OCI-M2 (cell line): ENCODE results near the gene SNX32.
"Not testable (repeated sequence)": the region's sequence is repeated elsewhere in the genome, so short reads cannot be mapped to it uniquely, and the experiment has no call there.

ENCODE experiments used
- DNase-seq: peaks from one replicate; lab custom pipeline; 2025; ENCODE audit not compliant: unreplicated experiment; lab: John Stamatoyannopoulos, UW

The SNX32 gene

DNA sequence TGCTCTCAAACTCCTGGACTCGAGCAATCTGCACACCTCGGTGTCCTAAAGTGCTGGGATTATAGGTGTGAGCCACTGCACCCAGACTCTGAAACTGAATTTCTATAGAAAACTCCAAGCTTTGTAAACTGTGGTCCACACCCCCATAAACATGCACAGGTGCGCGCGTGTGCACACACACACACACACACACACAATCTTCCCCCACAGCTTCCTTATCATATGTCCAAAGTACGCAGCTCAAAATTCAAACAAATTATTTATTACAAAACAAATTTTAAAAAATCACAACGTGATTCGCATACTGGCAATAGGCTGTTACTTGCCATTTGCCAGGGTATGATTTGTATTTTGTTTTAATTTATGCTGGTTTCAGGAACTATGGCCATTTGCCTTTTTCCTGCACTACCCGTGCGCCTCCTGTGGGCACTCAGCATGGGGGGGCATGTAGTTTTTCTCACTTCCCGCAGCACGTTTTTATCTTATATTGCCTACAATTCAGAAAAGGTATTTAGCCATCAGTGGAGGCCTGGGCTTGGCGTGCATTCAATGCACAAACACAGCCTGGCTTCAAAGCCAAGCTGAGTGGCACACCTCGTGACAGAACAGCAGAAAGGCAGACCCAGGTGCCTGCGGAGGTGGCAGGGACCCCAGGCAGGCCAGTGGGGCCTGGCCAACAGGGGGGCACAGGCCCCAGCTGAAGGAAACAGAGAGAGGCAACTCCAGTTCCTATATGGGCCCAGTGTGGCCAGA lies 10.8 kb upstream of the SNX32 start:
- DNase-seq, result no peak

DNA sequence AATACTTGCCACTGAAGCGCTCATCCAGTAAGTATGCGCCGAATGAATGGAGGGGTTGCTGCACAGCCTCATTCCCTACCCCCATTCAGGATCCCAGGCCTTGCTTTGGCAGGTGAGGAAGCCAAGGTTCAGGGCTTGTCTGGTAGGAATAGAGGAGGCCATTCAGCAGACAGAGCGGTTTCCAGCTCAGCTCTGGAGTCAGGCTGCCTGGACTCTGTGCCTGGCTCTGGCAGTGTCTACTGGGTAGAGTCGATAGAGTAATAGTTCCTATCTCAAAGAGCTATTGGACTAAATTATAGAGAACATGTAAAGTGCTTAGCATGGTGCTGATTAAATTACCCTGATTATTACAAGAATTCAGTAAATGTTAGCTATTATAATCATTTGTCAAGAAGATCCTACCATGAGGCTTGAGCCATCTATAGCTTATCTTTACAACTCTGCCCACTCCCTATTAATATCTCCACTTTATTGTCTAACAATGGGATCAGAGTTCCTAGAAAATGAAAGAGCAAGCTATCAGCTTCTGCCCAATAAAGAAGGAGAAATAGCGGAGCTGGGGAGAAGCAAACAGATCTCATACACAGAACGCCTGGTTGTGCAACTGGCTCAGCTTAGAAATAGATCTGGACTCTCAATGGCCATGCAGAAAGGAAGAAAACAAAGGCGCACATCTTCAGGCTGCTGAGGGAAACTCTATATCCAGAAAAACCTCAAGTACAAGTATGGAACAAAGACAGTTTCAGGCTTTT lies 6.6 kb upstream of the SNX32 start:
- no peak for DNase-seq

DNA sequence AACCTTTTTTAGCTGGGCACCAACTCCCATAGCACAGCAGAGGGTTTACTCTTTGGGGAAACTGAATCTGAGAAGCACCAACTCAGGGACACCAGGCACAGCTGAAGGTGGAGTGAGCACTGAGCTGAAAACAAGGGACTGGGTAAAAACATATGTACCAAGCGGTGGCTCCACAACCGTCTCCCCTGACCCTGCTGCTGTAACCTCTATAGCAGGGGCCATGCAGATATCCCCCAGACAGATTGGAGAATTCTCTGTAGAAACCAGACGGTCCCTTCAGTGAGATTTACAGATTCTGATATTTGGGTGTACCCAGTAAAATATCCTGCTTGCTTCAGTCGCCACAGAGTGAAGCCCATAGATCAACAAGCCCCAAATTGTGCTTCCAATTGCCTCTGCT lies 4.3 kb upstream of the SNX32 start:
- no peak for DNase-seq

DNA sequence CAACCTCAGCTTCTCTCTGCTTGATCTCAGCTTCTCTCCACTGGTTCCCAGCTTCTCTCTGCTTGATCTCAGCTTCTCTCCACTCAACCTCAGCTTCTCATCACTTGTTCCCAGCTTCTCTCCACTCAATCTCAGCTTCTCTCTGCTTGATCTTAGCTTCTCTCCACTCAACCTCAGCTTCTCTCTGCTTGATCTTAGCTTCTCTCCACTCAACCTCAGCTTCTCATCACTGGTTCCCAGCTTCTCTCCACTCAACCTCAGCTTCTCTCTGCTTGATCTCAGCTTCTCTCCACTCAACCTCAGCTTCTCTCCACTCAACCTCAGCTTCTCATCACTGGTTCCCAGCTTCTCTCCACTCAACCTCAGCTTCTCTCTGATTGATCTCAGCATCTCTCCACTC lies 1.5 kb upstream of the SNX32 start:
- not testable (repeated sequence) for DNase-seq

DNA sequence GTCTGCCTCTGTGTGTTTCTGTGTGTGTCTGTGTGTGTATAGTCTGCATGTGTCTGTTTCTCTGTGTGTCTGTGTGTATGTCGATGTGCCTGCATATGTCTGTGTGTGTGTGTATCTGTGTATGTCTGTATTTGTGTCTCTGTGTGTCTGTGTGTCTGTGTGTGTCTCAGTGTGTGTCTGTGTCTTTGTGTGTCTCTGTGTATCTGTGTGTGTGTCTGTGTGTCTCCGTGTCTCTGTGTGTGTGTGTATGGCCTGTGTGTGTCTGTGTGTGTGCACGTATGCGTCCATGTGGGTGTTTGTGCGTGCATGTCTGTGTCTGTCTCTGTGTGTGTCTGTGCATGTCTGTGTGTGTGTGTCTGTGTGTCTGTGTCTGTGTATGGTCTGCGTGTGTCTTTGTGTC lies 439 bp downstream of the SNX32 start:
- DNase-seq, result no peak

DNA sequence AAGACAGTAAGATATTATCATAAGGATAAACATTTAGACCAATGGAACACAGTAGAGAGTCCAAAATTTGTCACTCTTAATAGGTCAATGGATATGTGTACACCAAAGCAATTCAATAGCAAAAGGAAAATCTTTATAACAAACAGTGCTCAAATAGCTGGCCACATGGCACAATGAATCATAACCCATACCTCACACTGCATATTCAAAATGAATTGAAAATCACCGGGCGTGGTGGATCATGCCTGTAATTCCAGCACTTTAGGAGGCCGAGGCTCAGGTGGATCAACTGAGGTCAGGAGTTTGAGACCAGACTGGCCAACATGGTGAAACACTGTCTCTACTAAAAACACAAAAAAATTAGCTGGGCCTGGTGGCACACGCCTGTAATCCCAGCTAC lies 8.4 kb downstream of the SNX32 start:
- no peak for DNase-seq

DNA sequence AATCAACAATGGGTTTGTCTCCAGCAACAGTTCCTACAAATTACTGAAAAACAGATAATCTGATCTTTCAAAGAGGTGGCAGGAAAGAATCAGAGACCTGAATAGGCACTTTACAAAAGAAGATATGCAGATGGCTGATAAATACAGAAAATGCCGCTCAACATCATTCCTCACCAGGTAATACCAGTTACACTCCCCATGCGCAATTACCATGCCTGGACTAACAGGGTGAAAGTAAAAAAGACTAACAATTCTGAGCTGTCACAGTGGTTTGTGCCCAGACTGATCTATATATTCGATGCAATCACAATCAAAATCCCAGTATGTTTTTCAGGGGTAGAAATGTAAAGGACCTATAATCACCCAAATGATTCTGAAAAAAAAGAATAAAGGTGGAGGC lies 10.0 kb downstream of the SNX32 start:
- DNase-seq, result no peak

DNA sequence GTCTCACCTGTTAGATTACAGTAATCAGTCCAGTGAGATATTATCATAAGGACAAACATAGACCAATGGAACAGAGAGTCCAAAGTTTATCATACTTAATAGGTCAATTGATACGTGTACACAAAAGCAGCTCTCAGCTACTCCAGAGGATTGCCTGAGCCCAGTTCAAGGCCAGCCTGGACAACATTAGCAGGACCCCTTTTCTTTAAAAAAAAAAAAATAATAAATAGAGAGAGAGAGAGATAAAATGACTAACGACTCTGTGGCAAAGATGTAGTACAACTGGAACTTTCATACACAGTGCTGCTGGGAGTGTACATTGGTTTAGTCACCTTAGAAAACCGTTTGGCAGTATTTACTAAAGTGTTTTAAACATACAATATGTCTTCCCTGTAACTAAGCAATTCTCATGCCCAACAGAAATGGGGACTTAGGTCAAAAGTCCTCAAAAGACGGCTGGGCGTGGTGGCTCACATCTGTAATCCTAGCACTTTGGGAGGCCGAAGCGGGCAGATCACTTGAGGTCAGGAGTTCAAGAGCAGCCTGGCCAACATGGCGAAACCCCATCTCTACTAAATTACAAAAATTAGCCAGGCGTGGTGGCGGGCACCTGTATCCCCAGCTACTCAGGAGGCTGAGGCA lies 10.6 kb downstream of the SNX32 start:
- no peak for DNase-seq

DNA sequence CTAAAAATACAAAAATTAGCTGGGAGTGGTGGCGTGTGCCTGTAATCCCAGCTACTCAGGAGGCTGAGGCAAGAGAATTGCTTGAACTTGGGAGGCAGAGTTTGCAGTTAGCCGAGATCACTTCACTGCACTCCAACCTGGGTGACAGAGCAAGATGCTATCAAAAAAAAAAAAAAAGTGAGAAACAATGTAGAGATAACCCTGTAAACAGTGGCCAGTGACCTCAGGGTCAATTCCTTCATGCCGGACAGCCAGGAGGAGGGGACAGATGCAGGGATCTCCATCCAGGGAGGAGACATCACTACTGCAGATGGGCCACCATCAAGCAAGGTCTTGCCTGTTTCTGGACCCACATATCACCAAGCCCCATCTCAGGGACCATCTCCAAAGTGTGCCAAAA lies 14.0 kb downstream of the SNX32 start:
- DNase-seq, result no peak

DNA sequence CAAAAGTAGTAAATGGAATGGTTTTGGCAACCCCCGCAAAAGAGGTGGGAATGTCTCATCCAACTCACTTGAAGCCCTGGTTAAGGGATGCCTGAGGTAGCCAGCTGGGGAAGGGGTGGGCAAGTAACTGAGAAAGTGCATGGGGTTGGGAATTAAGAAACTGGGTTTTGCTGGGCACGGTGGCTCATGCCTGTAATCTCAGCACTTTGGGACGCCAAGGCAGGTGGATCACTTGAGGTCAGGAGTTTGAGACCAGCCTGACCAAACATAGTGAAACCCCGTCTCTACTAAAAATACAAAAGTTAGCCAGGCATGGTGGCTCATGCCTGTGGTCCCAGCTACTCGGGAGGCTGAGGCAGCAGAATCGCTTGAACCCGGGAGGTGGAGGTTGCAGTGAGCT lies 14.9 kb downstream of the SNX32 start:
- DNase-seq, result not testable (repeated sequence)

DNA sequence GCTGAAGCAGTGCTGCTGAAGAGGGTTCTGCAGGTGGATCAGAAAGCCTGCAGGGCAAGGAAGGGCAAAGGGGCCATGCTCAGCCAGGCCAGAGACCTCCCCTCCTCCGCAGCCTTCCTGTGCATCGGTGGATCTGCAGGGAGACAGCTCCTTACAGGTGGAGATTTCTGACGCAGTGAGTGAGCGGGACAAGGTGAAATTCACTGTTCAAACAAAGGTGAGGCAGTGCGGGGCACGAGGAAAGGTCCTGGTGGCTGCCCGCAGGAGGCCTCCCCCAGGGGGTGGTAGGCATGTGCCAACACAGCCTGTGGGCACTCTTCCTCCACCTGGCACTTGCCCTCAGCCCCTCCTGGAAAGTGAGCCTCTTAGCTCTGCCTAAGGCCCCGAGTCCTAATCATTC lies 15.6 kb downstream of the SNX32 start:
- DNase-seq, result no peak

DNA sequence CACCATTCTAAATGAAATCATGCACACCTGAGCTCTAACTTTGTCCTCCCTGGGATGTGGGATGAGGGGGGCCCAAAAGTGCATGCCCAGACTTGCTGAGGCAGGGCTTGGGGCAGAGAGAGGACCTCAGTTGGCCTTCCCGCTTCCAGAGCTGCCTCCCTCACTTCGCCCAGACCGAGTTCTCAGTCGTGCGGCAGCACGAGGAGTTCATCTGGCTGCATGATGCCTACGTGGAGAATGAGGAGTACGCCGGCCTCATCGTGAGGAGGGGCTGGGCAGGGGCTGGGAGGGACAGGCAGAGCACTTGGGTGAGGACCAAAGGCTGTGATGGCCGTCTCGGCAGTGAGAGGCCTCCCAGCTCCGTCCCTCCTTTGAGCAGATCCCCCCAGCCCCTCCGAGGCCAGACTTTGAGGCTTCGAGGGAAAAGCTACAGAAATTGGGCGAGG lies 16.0 kb downstream of the SNX32 start:
- no peak for DNase-seq

DNA sequence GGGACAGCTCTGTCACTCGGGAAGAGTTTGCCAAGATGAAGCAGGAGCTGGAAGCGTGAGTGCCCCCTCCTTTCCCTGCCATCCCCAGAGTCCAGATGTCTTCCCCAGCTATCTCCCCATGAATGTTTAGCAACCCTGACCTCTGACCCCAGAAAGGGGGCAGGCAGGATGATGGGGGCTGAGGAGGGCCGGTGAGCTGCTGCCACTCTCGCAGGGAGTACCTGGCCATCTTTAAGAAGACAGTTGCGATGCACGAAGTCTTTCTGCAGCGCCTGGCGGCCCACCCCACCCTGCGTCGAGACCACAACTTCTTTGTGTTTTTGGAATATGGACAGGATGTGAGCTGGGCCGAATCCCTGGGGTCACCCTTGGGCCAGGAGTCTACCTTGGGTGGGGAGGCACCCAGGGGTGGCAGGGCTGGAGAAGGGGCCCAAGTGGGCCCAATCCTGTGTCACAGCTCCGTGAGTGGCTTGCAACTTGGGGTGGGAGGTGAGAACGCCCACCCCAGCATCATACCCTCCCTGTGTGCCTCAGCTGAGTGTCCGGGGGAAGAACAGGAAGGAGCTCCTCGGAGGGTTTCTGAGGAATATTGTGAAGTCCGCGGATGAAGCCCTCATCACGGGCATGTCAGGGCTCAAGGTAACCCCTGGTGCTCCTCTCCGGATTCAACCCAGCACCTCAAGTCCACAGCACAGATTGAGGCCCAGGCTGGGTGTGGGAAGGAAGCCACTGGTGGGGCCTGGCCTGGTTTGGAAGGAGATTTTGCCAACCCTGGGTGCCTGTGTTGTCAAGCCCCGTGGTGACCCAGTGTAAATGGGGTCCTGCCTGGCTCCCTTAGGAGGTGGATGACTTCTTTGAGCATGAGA lies 16.7 kb downstream of the SNX32 start:
- no peak for DNase-seq

DNA sequence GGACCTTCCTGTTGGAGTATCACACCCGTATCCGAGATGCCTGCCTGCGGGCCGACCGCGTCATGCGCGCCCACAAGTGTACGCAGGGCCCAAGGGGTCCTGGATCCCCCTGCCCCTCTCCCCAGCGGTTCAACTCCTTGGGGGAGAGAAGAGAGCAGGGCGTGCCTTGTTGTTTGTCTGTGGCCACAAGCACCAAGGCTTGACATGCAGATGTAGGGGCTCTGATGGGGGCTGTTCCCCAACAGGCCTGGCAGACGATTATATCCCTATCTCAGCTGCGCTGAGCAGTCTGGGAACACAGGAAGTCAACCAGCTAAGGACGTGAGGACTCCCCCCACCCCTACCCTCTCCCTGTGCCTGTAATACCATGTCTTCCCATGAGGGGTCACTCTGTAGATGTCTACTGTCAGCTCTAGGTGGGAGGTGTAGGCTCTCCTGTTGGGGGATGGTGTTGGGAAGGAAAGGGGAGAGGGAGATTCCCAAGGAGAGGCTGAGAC lies 17.4 kb downstream of the SNX32 start:
- no peak for DNase-seq

DNA sequence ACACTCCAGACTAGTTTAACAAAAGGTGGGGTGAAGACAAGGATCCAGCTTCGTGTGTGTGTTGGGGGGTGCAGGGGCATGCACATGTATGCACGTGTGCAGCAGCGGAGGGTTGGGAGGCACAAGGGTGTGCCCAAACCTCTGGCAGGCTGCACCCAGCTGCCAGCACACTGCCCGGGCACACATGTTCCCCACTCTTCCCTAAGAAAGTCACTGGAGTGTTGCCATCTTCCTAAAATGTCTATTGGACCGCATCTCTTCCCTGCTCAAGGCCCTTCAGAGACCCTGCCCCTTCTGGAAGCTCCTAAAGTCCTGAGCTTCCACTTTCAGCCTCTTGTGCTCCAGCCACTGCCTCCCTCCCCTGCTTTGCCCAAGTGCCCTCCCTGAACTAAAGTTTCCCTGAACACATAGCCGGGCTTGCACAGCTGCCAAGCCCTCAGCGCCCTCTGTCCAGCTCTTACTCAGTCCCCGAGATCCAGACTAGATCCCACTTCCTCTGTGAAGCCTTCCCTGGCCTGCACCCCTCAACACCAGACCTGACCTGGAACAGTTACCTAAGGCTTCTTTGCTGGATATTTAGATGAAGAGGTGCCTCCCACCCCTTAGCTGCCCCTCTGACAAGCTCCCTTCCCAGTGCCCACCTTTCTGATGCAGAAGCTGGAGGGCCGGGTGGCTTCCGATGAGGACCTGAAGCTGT lies 18.2 kb downstream of the SNX32 start:
- DNase-seq, result no peak

DNA sequence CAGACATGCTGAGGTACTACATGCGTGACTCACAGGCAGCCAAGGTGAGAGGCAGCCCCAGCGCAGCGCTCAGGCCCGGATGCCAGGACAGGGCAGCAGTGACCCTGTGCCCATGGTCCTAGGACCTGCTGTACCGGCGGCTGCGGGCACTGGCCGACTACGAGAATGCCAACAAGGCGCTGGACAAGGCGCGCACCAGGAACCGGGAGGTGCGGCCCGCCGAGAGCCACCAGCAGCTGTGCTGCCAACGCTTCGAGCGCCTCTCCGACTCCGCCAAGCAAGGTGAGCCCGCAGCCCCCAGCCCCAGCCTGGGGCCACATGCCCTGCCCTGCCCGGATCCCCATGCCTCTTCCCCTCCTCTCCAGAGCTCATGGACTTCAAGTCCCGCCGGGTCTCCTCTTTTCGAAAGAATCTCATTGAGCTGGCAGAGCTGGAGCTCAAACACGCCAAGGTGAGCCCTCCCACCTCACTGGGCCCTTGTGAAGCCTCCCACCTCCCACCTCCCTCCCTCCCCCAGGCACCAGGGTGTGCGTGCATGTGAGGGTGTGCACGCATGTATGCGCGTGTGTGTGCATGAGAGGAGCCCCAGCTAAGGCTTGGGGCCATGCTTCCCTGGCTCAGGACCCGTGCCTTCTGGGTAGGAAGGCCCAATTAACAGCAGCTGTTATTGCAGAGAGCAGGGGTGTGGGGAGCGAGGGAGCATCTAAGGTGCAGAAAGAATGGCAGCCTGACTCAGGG lies 18.9 kb downstream of the SNX32 start:
- DNase-seq, result no peak

DNA sequence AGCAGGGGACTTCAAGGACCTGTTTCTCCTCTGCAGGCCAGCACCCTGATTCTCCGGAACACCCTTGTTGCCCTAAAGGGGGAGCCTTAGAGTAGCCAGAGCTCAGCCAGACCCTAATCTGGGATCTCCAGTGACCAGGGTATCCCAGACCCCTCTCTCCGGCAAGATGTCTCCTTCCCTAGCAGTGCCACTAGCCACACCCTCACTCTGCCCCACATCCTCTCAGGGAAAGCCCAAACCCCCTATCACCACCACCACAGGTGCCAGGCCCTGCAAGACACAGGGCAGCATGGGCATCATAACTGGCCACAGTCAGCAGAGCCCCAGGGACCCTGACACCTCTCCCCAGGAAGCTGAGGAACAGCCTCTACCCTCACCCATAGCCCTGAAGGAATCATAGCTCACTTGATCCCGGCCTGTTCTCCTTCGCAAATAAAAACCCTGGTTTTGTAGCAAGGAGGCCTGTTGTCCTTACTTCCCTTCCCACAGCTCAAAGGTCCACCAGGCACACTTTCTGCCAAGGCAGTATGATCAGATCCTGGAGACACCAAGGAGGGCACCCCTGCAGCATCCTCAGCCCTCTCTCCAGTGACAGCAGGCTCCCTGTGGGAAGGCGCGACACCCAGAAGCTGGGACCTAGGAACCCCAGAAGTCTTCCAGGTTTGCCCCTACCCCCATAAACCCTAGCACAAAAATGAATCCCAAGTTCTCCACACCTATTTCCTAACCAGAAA lies 19.6 kb downstream of the SNX32 start:
- DNase-seq, result no peak

DNA sequence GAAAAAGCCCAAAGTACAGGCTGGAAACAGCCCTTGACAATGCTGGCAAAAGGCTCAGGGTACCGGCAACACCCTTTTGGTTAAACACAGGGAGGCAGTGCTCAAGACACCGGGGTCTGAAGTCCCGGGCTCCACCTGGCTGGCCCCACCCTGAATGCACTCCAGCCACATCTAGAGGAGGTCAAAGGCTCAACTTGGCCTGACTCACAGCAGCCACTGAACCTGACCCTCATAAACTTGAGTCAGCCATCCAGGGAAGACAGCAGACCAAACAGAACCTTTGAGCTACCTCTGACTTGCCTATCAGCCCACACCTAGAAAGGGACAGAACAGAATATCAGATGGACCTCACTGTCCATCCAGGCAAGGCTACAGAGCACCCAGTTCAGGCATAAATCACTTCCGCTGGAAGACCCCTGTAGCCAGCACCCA lies 20.4 kb downstream of the SNX32 start:
- DNase-seq, result no peak
